HG03342 (cell line): Measurements from ENCODE around the gene BCCIP.
A peak's percentile ranks its signal among the peaks of the same experiment; 100 is the strongest.

Source experiments
- ATAC-seq: cut with Tn5 transposase; IDR thresholded peaks from one replicate; pipeline ENCODE4 v1.9.1; 2021; ENCODE audit warnings: mild to moderate bottlenecking, moderate library complexity; ENCODE audit not compliant: unreplicated experiment

The BCCIP gene

DNA sequence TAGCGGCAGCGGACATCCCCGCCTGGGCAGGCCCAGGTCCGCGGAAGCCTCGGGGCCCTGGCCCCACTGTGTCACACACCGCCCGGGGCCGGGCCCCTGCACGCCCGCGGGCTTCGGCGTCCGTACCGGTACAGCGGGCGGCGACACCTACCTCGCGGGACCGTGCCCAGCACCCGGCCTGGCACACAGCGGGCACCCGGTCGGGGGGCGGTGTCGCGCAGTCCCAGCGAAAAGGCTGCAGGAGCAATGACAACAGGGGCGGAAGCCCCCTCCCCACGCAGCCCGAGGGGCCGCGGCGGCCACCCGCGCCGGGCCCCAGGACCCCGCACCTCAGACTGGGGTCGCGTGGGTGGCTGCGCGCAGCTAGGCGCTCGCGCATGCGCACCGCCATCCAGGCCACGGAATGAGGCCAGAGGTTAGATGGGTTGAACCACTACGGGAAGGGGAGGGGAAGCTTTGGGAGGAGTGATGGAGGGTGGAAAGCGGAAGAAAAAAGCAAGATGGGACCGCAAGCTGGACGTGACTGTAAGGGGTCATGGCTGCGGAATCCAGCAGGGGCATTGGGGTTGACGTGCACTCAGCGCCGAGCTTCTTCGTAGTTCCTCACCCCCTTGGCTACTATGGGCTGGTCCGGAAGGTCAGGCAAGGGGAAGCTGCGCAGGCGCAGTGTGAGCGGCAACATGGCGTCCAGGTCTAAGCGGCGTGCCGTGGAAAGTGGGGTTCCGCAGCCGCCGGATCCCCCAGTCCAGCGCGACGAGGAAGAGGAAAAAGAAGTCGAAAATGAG is at the start of gene BCCIP, which contains the start of gene UROS:
Gene BCCIP (plus strand): TSS at position 669 of the 785 bp plus-strand sequence. CDS start 12 bp downstream, at position 681.
Gene UROS (minus strand): TSS at position 381 of the 785 bp plus-strand sequence. CDS start 6,759 bp downstream, outside the sequence.
- peak; percentile 75 for ATAC-seq

DNA sequence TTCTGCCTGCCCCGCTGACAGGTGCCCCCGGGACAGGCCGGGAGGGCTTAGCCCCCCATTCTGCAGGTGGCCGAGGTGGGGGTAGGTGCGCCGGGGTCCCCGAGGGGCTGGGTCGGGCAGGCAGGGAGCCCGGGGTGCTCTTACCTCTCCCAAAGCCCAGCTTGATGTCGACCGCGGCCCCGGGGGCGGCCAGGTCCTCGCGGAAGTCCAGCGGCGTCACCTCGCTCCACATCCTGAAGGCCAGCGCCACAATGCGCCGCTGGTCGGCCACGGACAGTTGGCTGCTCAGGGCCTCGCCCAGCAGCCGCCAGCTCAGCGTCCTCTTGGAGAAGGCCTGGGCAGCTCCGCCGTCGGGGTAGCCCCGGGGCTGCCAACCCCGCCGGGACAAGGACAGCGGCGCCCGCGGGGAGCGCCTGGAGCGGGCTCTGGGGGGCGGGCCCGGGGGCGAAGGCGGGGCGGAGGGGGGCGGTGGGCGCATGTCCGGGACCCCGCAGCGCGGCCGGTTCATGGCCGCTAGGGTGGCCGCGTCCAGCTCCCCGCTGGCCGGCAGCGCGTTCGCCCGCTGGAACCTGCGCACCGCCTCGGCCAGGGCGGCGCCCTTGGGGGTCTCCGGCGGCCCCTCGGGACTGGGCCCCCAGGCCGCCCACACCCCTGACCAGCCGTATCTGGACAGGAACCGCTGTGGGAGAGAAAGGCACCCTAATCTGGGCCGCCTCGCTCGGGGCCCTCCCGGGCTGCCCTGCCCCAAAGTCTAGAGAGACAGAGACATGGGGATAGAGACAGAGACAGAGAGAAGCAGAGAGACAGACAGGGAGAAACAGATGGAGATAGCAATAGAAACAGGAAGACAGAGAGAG is 49.4 kb upstream of the BCCIP start:
- ATAC-seq = no peak

GRCh38 chr10:125774581-125775191 is 48.7 kb upstream of the BCCIP start:
- ATAC-seq = no peak

DNA sequence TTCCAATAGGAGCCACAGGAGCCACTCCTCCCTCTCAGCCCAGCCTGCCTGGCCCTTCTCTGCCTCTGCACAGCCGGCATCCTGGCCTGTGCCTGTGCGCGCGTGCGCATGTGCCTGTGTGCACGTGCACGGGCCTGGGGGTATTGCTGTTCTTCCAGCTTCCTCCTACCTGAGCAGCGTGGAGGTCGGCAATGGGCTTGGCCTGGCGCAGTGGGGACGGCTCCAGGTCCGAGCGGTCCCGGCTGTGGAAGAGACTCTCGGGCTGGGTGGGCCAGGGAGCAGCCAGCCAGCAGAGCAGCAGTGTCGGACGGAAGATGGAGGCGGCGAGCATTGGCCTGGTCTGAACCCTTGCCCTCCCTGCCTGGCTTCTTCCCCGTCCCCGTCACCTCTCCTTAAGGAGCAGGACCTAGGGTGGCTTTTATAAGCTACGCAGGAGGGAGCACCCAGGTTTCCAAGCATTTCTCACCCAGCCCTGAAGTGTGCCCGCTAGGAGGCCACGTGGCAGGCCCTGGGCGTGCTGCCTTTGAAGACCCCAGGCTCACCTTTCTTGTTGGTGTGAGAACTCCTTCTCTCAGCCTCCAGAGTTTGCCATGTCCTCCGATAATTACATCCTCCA is 47.7 kb upstream of the BCCIP start, which contains the start of gene MMP21:
Gene MMP21 (minus strand): TSS at position 331 of the 616 bp plus-strand sequence. CDS start 0 bp downstream, at position 331.
- no peak for ATAC-seq

DNA sequence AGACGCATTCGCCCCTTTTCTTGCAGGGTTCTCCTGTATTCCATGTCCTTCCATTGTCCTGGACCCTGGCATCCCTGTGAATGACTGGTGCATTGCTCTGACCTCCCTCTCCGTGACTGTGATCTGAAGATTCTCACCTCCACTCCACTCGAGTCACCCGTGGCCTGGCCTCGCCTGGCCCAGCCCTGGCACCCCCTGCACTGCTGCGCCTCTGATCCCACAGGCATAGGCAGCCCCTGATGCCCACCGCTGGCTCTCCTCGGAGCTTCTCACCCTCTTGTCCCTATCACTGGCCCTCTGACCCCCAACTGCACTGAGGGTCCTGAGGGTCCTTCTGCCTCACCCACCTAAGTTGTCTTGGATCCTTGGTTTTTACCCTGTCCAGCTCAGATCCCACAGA is 45.5 kb upstream of the BCCIP start:
- no peak for ATAC-seq

- no peak for ATAC-seq
Measured at GRCh38 chr10:125778556-125778955, 44.8 kb upstream of the BCCIP start.

GRCh38 chr10:125779403-125780327 is 43.7 kb upstream of the BCCIP start:
- no peak for ATAC-seq

DNA sequence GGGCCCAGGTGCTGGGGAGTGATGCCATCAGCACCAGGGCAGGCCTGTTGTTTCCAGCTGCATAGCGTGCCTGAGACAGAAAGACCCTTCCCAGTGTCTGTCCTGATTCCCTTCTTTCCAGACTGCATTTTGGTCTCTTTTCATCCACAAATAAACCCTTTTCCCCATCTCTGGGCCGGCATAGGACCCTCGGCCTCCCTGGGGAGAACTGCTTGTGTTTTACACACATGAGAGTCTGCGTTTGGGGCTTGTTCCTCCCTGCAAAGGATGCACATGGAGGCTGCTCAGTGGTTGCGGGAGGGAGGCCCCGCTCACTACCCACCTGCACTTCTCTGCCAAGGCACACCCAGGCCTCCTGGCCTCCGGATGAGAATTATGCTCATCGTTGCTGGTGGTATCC is 42.0 kb upstream of the BCCIP start:
- no peak for ATAC-seq

GRCh38 chr10:125782054-125782453 is 41.3 kb upstream of the BCCIP start:
- ATAC-seq = no peak

- no peak for ATAC-seq
Measured at GRCh38 chr10:125782616-125783015, 40.7 kb upstream of the BCCIP start.

- no peak for ATAC-seq
Measured at GRCh38 chr10:125783408-125783807, 39.9 kb upstream of the BCCIP start.

- ATAC-seq = peak; percentile 68
Measured at GRCh38 chr10:125783957-125784356, 39.4 kb upstream of the BCCIP start.

DNA sequence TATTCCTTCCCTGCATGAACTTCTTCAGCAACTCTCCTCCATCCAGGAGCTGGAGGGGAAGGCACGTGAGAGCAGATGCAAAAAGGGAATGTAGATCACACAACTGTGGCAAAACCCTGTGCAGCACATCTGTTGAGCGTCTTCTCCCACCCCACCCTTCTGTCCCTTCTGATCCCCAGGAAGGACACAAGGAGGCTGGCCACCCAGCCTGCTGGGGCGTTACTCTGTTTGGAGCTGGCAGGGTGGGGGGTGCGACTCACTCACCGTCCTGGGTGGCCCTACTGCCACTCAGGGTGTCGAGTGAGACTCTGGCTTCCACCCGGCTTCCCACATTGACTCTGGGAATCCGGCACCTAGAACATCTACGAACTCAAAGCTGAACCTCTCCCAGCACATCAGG is 37.6 kb upstream of the BCCIP start:
- no peak for ATAC-seq

DNA sequence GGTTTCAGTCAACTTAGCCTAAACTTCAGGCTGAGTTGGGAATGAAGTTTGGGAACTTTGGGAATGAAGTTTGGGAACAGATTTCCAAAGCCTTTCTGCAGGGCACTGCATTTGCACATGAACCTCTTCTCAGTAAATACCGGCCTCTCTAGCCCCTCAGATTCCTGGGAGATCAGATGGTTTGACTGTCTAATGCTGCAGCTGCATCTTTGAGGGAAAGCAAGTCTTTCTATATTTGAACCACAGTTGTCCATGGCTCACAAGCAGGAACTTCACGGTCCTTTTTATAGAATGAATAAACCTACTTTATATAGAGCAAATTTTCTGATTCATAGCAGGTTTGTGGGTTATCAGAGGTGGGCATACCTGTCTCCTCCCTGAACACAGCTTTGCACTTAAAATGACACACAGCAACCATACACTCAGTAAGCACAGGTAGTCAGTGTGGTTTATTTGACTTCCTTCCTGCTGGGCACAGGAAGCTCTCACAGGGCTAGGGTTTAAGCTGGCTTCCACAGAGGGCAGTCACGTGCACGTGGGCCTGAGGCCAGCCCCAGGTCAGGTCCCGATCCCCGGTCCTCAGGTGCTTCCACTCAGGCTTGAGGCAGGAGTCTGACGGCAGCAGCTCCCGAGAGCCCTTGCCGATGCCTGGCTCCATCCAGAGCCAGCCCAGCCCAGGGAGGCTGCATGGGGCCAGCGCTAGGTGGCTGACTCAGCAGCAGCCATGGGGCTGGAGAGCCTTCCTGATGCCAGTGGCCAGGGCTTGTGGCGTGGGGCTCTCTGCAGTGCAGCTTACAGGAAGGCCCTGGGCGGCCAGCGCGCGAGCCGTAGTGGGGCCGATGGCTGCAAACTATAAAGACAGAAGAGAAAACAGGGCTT is 35.0 kb upstream of the BCCIP start:
- ATAC-seq = no peak

DNA sequence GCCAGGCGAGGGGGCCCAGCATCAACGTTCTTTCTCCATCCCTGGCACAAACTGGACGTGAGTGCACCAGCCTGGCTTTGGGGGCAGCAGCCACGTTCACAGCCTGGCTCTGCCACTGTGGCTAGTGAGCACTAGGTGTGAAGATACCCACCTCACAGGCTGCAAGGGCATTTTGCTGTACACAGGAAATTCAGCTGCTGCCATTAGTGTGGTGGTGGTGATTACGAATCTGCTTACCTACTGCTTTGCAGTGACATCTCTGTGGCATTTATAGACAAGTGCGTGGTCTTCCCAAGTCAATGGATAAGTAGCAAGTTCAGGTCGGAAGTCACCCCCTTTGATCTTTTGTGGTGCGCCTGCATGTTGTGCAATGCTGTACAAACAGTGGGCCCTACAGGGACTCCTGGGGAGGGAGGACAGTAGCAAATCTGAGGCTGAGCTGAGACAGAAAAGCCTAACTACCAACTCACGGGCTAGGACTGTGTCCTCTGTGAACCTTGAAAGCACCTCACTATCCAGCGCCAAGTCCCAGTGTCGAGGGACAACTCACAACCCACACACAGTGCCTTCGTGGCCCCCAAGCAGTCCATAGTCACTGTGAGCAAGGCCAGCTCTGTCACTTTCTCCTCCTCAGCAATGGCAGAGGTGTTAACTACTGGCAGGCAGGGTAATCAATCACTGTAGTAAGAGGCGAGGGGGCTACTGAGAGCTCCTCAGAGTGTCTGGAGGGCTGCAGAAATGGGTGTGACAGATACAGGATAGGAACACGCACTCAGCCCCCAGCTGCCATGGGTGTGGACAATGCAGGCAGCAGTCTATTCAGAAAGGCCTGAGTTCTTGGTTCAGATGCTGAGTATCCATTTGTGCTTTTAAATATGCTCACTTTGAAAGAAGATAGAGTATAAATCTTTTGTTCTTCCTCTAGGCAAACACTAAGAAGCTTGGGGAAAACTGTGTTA is 30.7 kb upstream of the BCCIP start:
- no peak for ATAC-seq

GRCh38 chr10:125795128-125795527 is 28.2 kb upstream of the BCCIP start:
- no peak for ATAC-seq

- no peak for ATAC-seq
Measured at GRCh38 chr10:125795637-125796190, 27.6 kb upstream of the BCCIP start.
